Measurements from ENCODE around the gene ZBED6. TPM values are rescaled to one million over a fixed set of nuclear protein-coding genes. Genes with fewer than 3 reads are reported as not detected.

Gene ZBED6
- total RNA-seq, 1 experiment from 2014 or later, result 13.1 TPM

- Mint-ChIP-seq H3K9me3 (peaks cover 21% of the 10 kb centered on the region in 2 experiments), H3K27ac (peak overlapping the region in 2 of 3 experiments; percentile 31 to 81; a peak in 2 of 7 replicates), H3K27me3 (ENCODE audit: low read depth) (no peaks in the 10 kb centered on the region), H3K36me3 (ENCODE audit: insufficient read depth in 1 of 3, low read depth in 3 of 3) (peaks cover 55 to 90% (median 84%) of the 10 kb centered on the region in 3 experiments), H3K4me3 (no peak overlapping the region; a peak in 1 of 5 replicates), H3K4me1 (peaks cover 4 to 8% of the 10 kb centered on the region in 2 experiments)
- no peak overlapping the region for H3K23ac ChIP-seq (ENCODE audit: insufficient read length, low read depth, low read length)
- no peak overlapping the region for H3T11ph ChIP-seq (ENCODE audit: low read length)
- H2AFZ ChIP-seq (ENCODE audit: low read length), result no peak overlapping the region
- no peaks in the 10 kb centered on the region for H3K27me3 ChIP-seq (ENCODE audit: insufficient read depth, low read length)
- H3K4me2 ChIP-seq (ENCODE audit: insufficient read depth, insufficient read length, low read length), result no peak overlapping the region
- no CpG with 5 or more reads among the region's 1 CpG for WGBS (ENCODE audit: extremely low coverage, insufficient read length, low lambda C conversion rate)
- no peak overlapping the region for H2BK120ac ChIP-seq (ENCODE audit: low read depth, low read length, poor library complexity, severe bottlenecking)
- H4K5ac ChIP-seq (ENCODE audit: insufficient read length, low read depth, low read length), result no peak overlapping the region
- no peak for TF ChIP-seq CTCF (conservative IDR thresholded peaks at IDR 0.05)
- no peak overlapping the region for H3K4ac ChIP-seq (ENCODE audit: low read depth, low read length)
- no peak overlapping the region for H3K14ac ChIP-seq (ENCODE audit: insufficient read depth, low read length)
- no peak overlapping the region for H2AK5ac ChIP-seq (ENCODE audit: insufficient read length, low read length)
- no peak overlapping the region for H4K91ac ChIP-seq (ENCODE audit: insufficient read length, low read depth, low read length)
- H2BK15ac ChIP-seq (ENCODE audit: low read depth, low read length), result no peak overlapping the region
- DNase-seq, result no peak
- no peak overlapping the region for H2BK5ac ChIP-seq (ENCODE audit: insufficient read length, low read length)
- H2BK20ac ChIP-seq (ENCODE audit: low read depth, low read length, poor library complexity, severe bottlenecking), result no peak overlapping the region
- H3K18ac ChIP-seq (ENCODE audit: insufficient read length, low read depth, low read length), result no peak overlapping the region
- H4K8ac ChIP-seq (replicated peaks; ENCODE audit: insufficient read length, low read depth, low read length), result no peak overlapping the region
- H3K9me3 ChIP-seq (ENCODE audit: control insufficient read depth, low read depth, low read length), result no peaks in the 10 kb centered on the region
- H4K20me1 ChIP-seq (ENCODE audit: control insufficient read depth, insufficient read depth, insufficient read length), result no peaks in the 10 kb centered on the region
- no peak overlapping the region for H2BK12ac ChIP-seq (ENCODE audit: insufficient read length, low read depth, low read length)
- H3K79me2 ChIP-seq (ENCODE audit: insufficient read depth, low read length), result no peaks in the 10 kb centered on the region
- no peaks in the 10 kb centered on the region for H3K79me1 ChIP-seq (ENCODE audit: insufficient read depth, low read depth, low read length, poor library complexity, severe bottlenecking)
- H3K4me1 ChIP-seq (ENCODE audit: insufficient read depth, low read length), result no peaks in the 10 kb centered on the region
- no peak overlapping the region for H3K9ac ChIP-seq (ENCODE audit: extremely low read depth, insufficient read length, low read length)
- no peaks in the 10 kb centered on the region for H3K23me2 ChIP-seq (ENCODE audit: insufficient read length, low read depth, low read length, poor library complexity, severe bottlenecking)
- H3K56ac ChIP-seq (ENCODE audit: insufficient read length, low read depth, low read length), result no peak overlapping the region
- no peak overlapping the region for H3K27ac ChIP-seq (ENCODE audit: insufficient read length, low read depth, low read length)
These were observed 48.0 kb downstream of the ZBED6 start for GRCh38 chr1:203843435-203843834.

Other genes with a start within 250 kb of the ZBED6 start
- 14.1 and 15.7 TPM in 2 replicates for gene ATP2B4, start 168.8 kb upstream of the ZBED6 start, total RNA-seq (2021)
- not detected in 2 replicates for gene LAX1, start 30.4 kb upstream of the ZBED6 start, total RNA-seq (2021)
- gene ZC3H11A, start within 50 bp of the ZBED6 start, total RNA-seq (2021), result 89.7 and 95.9 TPM in 2 replicates
- gene SNRPE, start 66.0 kb downstream of the ZBED6 start, total RNA-seq (2021), result 326 and 327 TPM in 2 replicates

All from H9 (cell line).